GM12892 (cell line): Measurements from ENCODE around the gene XPO1.

ENCODE experiments used
- POLR2A ChIP-seq: IDR thresholded peaks from 2 replicates; pipeline ENCODE4 v1.6.1; 2011; ENCODE audit warnings: low read depth, low read length, control low read depth
- POLR2AphosphoS5 ChIP-seq: IDR thresholded peaks from 2 replicates; pipeline ENCODE4 v1.6.1; 2011; ENCODE audit warnings: low read depth, low read length, control low read depth
- TAF1 ChIP-seq: IDR thresholded peaks from 2 replicates; pipeline ENCODE4 v1.6.1; 2011; ENCODE audit warnings: low read depth, mild to moderate bottlenecking, control low read depth, low read length, borderline replicate concordance

DNA sequence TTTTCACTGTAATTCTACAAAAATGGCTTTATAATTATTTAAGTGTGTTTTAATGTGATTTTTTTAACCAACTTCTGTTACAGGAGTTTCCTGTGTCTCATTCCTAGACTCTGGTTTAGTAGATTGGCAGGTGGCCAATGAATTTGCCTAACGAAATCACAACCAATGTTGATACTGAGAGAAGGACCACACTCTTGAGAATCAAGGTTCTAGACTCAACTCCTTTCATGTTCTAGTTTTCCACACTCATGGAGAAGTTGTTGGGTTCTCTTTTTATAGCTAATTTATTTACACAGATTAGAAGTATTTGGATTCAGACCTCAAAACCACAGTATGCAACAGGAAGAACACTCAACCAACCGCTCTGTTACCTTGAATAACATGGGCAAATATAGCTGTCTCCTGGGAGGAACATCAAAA lies 44.6 kb downstream of the XPO1 start:
- TF ChIP-seq POLR2A (no peak), POLR2AphosphoS5 (no peak), TAF1 (no peak)
